Spleen (tissue), 7 donors: ENCODE data around the gene CEP19.

ENCODE experiments used
- POLR2A ChIP-seq, 3 donors: fragments of 450-650 bp; IDR thresholded peaks; one replicate each; pipeline ENCODE4 v1.5.1; 2017; ENCODE audit warnings: antibody characterized with exemption in 3 of 3, mild to moderate bottlenecking in 1 of 3
- POLR2AphosphoS5 ChIP-seq, 3 donors: sonication (generic); formaldehyde crosslinking; IDR thresholded peaks; one replicate each; pipeline ENCODE4 v1.5.1; 2017; ENCODE audit warnings: antibody characterized with exemption in 3 of 3
- TF ChIP-seq, protein P1 (sequence below), 11 experiments: fragments of 200-600 bp in 7 of 11; fragments of 450-650 bp in 4 of 11; sonication (generic) in 4 of 11; IDR thresholded peaks in 8 of 11; conservative IDR thresholded peaks in 3 of 11; 1 replicate in 7 of 11; 2 replicates in 4 of 11; pipeline versions ENCODE4 v1.4.0 to v1.8.0; 2016 to 2021; ENCODE audit warnings: antibody characterized with exemption in 11 of 11, inconsistent platforms in 4 of 11, mild to moderate bottlenecking in 1 of 11
- donor health status: DM: no; HTN: no; CAD: no; lungs with moderate emphysema.
- donor health status: DM: no; HTN: no; CAD: no.
- donor health status: DM: no; HTN: no; CAD: no.

- TF ChIP-seq, protein P1, sequence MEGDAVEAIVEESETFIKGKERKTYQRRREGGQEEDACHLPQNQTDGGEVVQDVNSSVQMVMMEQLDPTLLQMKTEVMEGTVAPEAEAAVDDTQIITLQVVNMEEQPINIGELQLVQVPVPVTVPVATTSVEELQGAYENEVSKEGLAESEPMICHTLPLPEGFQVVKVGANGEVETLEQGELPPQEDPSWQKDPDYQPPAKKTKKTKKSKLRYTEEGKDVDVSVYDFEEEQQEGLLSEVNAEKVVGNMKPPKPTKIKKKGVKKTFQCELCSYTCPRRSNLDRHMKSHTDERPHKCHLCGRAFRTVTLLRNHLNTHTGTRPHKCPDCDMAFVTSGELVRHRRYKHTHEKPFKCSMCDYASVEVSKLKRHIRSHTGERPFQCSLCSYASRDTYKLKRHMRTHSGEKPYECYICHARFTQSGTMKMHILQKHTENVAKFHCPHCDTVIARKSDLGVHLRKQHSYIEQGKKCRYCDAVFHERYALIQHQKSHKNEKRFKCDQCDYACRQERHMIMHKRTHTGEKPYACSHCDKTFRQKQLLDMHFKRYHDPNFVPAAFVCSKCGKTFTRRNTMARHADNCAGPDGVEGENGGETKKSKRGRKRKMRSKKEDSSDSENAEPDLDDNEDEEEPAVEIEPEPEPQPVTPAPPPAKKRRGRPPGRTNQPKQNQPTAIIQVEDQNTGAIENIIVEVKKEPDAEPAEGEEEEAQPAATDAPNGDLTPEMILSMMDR (IDR thresholded peaks at IDR 0.05 in 8 of 11, conservative IDR thresholded peaks at IDR 0.05 in 3 of 11): no peak
- no peak for TF ChIP-seq POLR2A (IDR thresholded peaks at IDR 0.05)
- no peak for TF ChIP-seq POLR2AphosphoS5 (IDR thresholded peaks at IDR 0.05)
Observed at GRCh38 chr3:196699749-196700148, 12.3 kb downstream of the CEP19 start.
